Measurements from ENCODE around the gene DYNC1I1. TPM values are rescaled to one million over a fixed set of nuclear protein-coding genes. Genes with fewer than 3 reads are reported as not detected.

The DYNC1I1 gene
- total and polyA plus RNA-seq, 2 of the 13 experiments (the other 11 are each of a cell fraction or from before 2014, with no cell fraction given): not detected

- 95% methylated on average over 6 of the region's 6 CpGs for WGBS (ENCODE audit: low lambda C conversion rate)
Measured at GRCh38 chr7:96121752-96122151, 349.4 kb downstream of the DYNC1I1 start.

More at GRCh38 chr7:96121752-96122151, 349.4 kb downstream of the DYNC1I1 start:
- ChIA-PET CTCF (ENCODE audit: low intra/inter-chr PET ratio, low total read pairs) (no interaction called here), POLR2A (no interaction called here)
- BruUV-seq (replicated peaks): no TSS peak
- Histone ChIP-seq H3K36me3 (replicated peaks in 1 of 2; ENCODE audit: control insufficient read depth in 1 of 2, insufficient read depth in 2 of 2, low read length in 2 of 2) (peaks cover 7 to 21% of the 10 kb centered on the region in 2 experiments), H3K9me3 (ENCODE audit: low read length) (no peaks in the 10 kb centered on the region), H2AFZ (ENCODE audit: low read length) (no peak overlapping the region), H4K20me1 (ENCODE audit: insufficient read depth, low read length) (no peaks in the 10 kb centered on the region), H3K79me2 (ENCODE audit: insufficient read depth, low read length) (no peaks in the 10 kb centered on the region), H3K27ac (ENCODE audit: extremely low read length, insufficient read depth, low read length) (no peak overlapping the region), H3K27me3 (ENCODE audit: control insufficient read depth in 1 of 2, insufficient read depth in 2 of 2, low read length in 2 of 2) (no peaks in the 10 kb centered on the region), H3K4me1 (ENCODE audit: insufficient read depth, low read length) (peaks cover 10% of the 10 kb centered on the region), H3K9ac (ENCODE audit: insufficient read depth, low read depth, low read length) (no peak overlapping the region), H3K4me3 (replicated peaks in 1 of 3; ENCODE audit: insufficient read depth in 1 of 3, low read depth in 2 of 3, low read length in 3 of 3) (no peak overlapping the region), H3K4me2 (ENCODE audit: low read depth, low read length) (no peak overlapping the region)
- TF ChIP-seq NFKBIZ (CRISPR knock-in tag; IDR thresholded peaks at IDR 0.05) (no peak), ZBTB33 (CRISPR knock-in tag; IDR thresholded peaks at IDR 0.05) (no peak), FLYWCH1 (CRISPR knock-in tag; IDR thresholded peaks at IDR 0.05) (no peak), ZNF776 (CRISPR knock-in tag; IDR thresholded peaks at IDR 0.05) (no peak), CHCHD3 (CRISPR knock-in tag; IDR thresholded peaks at IDR 0.05) (no peak), NFIB (CRISPR knock-in tag; IDR thresholded peaks at IDR 0.05; ENCODE audit: borderline replicate concordance) (no peak), LRRFIP1 (CRISPR knock-in tag; conservative IDR thresholded peaks at IDR 0.05) (no peak), CENPX (CRISPR knock-in tag; IDR thresholded peaks at IDR 0.05) (no peak), ZFAT (CRISPR knock-in tag; conservative IDR thresholded peaks at IDR 0.05) (no peak), TBL1XR1 (IDR thresholded peaks at IDR 0.05; ENCODE audit: borderline replicate concordance, low read length, partially characterized antibody) (no peak), ZNF790 (CRISPR knock-in tag; IDR thresholded peaks at IDR 0.05; ENCODE audit: borderline replicate concordance) (no peak), ZSCAN9 (CRISPR knock-in tag; IDR thresholded peaks at IDR 0.05; ENCODE audit: borderline replicate concordance) (no peak), SATB2 (CRISPR knock-in tag; IDR thresholded peaks at IDR 0.05) (no peak), ZNF337 (CRISPR knock-in tag; IDR thresholded peaks at IDR 0.05; ENCODE audit: borderline replicate concordance, low read depth) (no peak), NR2F1 (CRISPR knock-in tag; IDR thresholded peaks at IDR 0.05) (no peak), ZNF557 (CRISPR knock-in tag; IDR thresholded peaks at IDR 0.05) (no peak), ZNF678 (CRISPR knock-in tag; IDR thresholded peaks at IDR 0.05) (no peak), ATF5 (CRISPR knock-in tag; IDR thresholded peaks at IDR 0.05; ENCODE audit: low read depth) (no peak), NR0B2 (CRISPR knock-in tag; IDR thresholded peaks at IDR 0.05) (no peak)
- intact Hi-C loops (cut with micrococcal nuclease; ENCODE audit: unreplicated experiment) (no loop called here), in situ Hi-C loops (cut with HindIII; ENCODE audit: extremely low pct_ligation_motif_present, low pct_unique_long_range_greater_than_20kb) (no loop called here)
- FAIRE-seq: no peak
- ATAC-seq: no peak
- DNase-seq (ENCODE audit: low spot score): no peak

Data from HepG2 (cell line).